Measurements from ENCODE around the gene SP7.

- TF ChIP-seq, protein P1, sequence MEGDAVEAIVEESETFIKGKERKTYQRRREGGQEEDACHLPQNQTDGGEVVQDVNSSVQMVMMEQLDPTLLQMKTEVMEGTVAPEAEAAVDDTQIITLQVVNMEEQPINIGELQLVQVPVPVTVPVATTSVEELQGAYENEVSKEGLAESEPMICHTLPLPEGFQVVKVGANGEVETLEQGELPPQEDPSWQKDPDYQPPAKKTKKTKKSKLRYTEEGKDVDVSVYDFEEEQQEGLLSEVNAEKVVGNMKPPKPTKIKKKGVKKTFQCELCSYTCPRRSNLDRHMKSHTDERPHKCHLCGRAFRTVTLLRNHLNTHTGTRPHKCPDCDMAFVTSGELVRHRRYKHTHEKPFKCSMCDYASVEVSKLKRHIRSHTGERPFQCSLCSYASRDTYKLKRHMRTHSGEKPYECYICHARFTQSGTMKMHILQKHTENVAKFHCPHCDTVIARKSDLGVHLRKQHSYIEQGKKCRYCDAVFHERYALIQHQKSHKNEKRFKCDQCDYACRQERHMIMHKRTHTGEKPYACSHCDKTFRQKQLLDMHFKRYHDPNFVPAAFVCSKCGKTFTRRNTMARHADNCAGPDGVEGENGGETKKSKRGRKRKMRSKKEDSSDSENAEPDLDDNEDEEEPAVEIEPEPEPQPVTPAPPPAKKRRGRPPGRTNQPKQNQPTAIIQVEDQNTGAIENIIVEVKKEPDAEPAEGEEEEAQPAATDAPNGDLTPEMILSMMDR (IDR thresholded peaks at IDR 0.05; ENCODE audit: extremely low read depth in 1 of 2, insufficient read depth in 1 of 2, low read depth in 1 of 2, low read length in 2 of 2) = peak; percentile 45 to 65
- TF ChIP-seq POLR2A (IDR thresholded peaks at IDR 0.05; ENCODE audit: low read depth, low read length) (no peak), EZH2 (IDR thresholded peaks at IDR 0.05; ENCODE audit: borderline replicate concordance, low read depth, low read length, severe bottlenecking) (no peak), FOS (IDR thresholded peaks at IDR 0.05; ENCODE audit: borderline replicate concordance, insufficient read depth, low read length) (no peak), POLR2AphosphoS5 (IDR thresholded peaks at IDR 0.05; ENCODE audit: insufficient read depth, low read depth, low read length) (no peak), MYC (IDR thresholded peaks at IDR 0.05; ENCODE audit: low read depth, low read length) (no peak)
Measured at GRCh38 chr12:53287741-53288216, 48.4 kb downstream of the SP7 start.

All from endothelial cell of umbilical vein (primary cell).